ENCODE data around the gene RGMA. TPM values are rescaled to one million over a fixed set of nuclear protein-coding genes. Genes with fewer than 3 reads are reported as not detected.
"Not testable (repeated sequence)": the region's sequence is repeated elsewhere in the genome, so short reads cannot be mapped to it uniquely, and the experiment has no call there.

The RGMA gene
- total RNA-seq, 1 donor from 2014 or later, result 56.6 TPM

DNA sequence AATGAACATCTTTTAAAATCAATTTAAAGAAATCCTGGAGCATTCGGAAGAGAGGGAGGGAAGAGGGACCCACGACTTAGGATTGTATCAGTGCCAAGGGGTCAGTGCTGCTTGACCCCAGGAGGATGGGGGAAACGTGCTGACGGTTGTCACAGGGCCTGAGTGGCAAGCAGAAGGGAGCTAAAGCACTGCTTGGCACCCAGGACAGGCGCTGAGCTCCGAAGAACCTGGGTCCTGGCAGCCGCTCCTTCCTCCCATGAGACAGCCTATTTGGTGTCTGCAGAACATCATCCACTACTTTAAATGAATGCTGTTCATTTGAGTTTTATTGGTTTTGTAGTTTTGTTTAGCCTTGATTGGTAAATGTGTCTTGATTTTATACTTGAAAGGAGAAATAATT is 54.5 kb downstream of the RGMA start:
- Mint-ChIP-seq H3K4me3 (ENCODE audit: unreplicated experiment) (no peak overlapping the region), H3K9me3 (ENCODE audit: unreplicated experiment) (peaks cover 15% of the 10 kb centered on the region), H3K27ac (ENCODE audit: unreplicated experiment) (no peak overlapping the region), H3K36me3 (ENCODE audit: unreplicated experiment) (no peaks in the 10 kb centered on the region), H3K27me3 (ENCODE audit: unreplicated experiment) (peaks cover 26% of the 10 kb centered on the region), H3K4me1 (ENCODE audit: low read depth, unreplicated experiment) (peaks cover 29% of the 10 kb centered on the region)
- no peak for DNase-seq
- TF ChIP-seq CTCF (IDR thresholded peaks at IDR 0.05; ENCODE audit: partially characterized antibody, unreplicated experiment), result no peak

DNA sequence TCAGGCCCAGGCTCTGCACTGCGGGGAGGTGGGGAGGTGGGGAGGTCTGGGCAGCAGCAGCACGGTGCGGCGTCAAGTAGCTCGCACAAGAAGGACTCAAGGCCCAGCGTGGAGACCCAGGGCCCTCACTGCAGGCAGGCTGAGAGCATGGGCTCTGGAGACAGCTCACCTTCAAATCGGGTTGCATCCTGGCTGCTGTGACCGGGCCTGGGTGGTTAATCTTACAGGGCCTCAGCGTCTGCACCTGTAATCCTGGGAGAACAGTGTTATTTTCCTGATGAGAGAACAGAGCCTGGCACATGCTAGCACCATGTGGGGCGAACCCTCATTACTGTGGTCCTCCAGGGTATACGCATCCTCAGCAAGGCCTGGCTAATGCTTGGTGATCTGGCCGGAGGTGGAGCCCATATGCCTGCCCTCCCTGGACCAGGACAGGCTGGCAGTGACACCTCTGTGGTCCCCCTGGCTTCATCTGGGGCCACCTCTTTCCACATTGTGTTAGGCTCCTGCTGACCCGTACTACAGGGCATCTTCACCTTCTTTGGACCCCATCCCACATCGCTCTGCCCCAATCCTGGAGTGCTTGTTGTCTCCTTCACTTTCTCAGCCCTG is 55.5 kb downstream of the RGMA start:
- H3K27ac Mint-ChIP-seq (ENCODE audit: unreplicated experiment), result peak overlapping the region; percentile 48
- H3K9me3 Mint-ChIP-seq (ENCODE audit: unreplicated experiment), result peaks cover 13% of the 10 kb centered on the region
- DNase-seq, result no peak
- peaks cover 32% of the 10 kb centered on the region for H3K4me1 Mint-ChIP-seq (ENCODE audit: low read depth, unreplicated experiment)
- H3K27me3 Mint-ChIP-seq (ENCODE audit: unreplicated experiment), result peaks cover 23% of the 10 kb centered on the region
- TF ChIP-seq CTCF (IDR thresholded peaks at IDR 0.05; ENCODE audit: partially characterized antibody, unreplicated experiment), result no peak
- no peaks in the 10 kb centered on the region for H3K36me3 Mint-ChIP-seq (ENCODE audit: unreplicated experiment)
- no peak overlapping the region for H3K4me3 Mint-ChIP-seq (ENCODE audit: unreplicated experiment)

DNA sequence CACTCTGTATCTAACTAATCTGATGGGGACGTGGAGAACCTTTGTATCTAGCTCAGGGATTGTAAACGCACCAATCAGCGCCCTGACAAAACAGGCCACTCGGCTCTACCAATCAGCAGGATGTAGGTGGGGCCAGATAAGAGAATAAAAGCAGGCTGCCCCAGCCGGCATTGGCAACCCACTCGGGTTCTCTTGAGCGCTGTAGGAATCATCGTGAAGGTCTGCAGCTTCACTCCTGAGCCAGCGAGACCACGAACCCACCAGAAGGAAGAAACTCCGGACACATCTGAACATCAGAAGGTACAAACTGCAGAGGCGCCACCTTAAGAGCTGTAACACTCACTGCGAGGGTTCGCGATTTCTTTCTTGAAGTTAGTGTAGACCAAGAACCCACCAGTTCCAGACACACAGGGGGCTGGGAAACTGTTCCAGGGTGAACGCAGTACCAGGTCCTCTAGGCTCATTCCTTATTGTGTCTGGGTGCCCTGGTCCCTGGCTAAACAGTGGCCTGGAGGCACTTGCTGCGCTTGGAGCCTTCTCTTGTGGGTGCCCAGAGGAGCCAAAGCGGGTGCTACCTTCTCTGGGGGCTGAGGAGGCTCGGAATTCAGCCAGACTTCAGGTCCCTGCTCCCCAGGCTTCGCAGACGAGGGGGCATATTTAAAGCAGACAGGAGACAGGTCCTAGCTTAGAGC is 56.4 kb downstream of the RGMA start:
- H3K27ac Mint-ChIP-seq (ENCODE audit: unreplicated experiment); H3K36me3 Mint-ChIP-seq (ENCODE audit: unreplicated experiment); DNase-seq; H3K4me3 Mint-ChIP-seq (ENCODE audit: unreplicated experiment): not testable (repeated sequence)
- Mint-ChIP-seq H3K27me3 (ENCODE audit: unreplicated experiment) (peaks cover 24% of the 10 kb centered on the region), H3K9me3 (ENCODE audit: unreplicated experiment) (peaks cover 13% of the 10 kb centered on the region), H3K4me1 (ENCODE audit: low read depth, unreplicated experiment) (peaks cover 35% of the 10 kb centered on the region)

GRCh38 chr15:93031557-93032384 is 57.2 kb downstream of the RGMA start:
- not testable (repeated sequence) for DNase-seq; H3K4me3 Mint-ChIP-seq (ENCODE audit: unreplicated experiment); H3K36me3 Mint-ChIP-seq (ENCODE audit: unreplicated experiment)
- Mint-ChIP-seq H3K27me3 (ENCODE audit: unreplicated experiment) (peaks cover 15% of the 10 kb centered on the region), H3K9me3 (ENCODE audit: unreplicated experiment) (peaks cover 12% of the 10 kb centered on the region), H3K4me1 (ENCODE audit: low read depth, unreplicated experiment) (peaks cover 33% of the 10 kb centered on the region), H3K27ac (ENCODE audit: unreplicated experiment) (peak overlapping the region; percentile 62)

GRCh38 chr15:93031103-93031464 is 57.9 kb downstream of the RGMA start:
- H3K4me1 Mint-ChIP-seq (ENCODE audit: low read depth, unreplicated experiment), result peaks cover 32% of the 10 kb centered on the region
- peaks cover 14% of the 10 kb centered on the region for H3K27me3 Mint-ChIP-seq (ENCODE audit: unreplicated experiment)
- DNase-seq, result no peak

More at GRCh38 chr15:93031103-93031464, 57.9 kb downstream of the RGMA start:
- Mint-ChIP-seq H3K4me3 (ENCODE audit: unreplicated experiment) (no peak overlapping the region), H3K36me3 (ENCODE audit: unreplicated experiment) (no peaks in the 10 kb centered on the region), H3K27ac (ENCODE audit: unreplicated experiment) (peak overlapping the region; percentile 62), H3K9me3 (ENCODE audit: unreplicated experiment) (peaks cover 14% of the 10 kb centered on the region)
- no peak for TF ChIP-seq CTCF (IDR thresholded peaks at IDR 0.05; ENCODE audit: partially characterized antibody, unreplicated experiment)

Measured in glutamatergic neuron (in vitro differentiated cells).